Activated CD4-positive, alpha-beta T cell treated with anti-CD3 and anti-CD28 coated beads for 48 hours (primary cell): ENCODE data around the gene HACD2.
"Not testable (repeated sequence)": the region's sequence is repeated elsewhere in the genome, so short reads cannot be mapped to it uniquely, and the experiment has no call there.

Experiments
- DNase-seq: peaks from one replicate; pipeline ENCODE4 v3.0.0-alpha.2; 2020

The HACD2 gene

GRCh38 chr3:123522320-123523022 lies 62.4 kb downstream of the HACD2 start:
- no peak for DNase-seq

DNA sequence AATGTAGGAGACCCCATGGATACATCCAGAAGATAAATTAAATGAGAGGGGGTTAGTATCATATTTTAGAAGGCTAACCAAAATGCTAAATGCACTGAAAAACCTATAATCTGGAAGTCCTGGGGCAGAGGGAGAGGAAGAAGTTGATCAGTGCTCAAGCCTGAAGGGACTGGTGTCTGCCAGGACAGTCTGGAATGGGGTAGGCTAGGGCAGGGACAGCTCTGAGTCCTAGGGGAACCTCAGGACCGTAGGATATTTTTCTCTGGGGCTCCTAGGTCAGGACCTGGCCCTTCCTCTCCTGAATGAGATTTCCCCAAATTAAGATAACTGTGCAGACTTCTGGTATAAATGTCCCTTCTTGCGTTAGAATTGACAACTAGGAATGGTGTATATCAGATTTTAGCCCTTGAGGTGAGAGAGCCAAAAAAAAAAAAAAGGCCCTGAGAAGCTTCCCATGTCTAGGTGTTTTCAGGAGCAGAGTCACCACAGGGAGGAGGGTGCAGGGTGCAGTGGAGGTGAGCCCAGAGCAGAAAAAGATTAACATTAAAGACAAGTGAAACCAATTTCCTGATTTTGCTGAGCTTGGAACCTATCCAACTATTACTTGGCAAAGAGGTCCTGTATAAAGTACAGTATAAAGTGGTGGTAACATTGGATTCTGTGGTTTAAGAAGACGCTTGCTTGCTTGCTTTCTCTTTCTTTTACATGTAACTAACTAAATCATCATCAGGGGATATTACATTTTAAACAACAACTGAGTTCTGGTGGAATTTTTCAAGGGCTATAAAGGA lies 63.5 kb downstream of the HACD2 start:
- DNase-seq, result no peak

GRCh38 chr3:123520656-123521055 lies 64.2 kb downstream of the HACD2 start:
- no peak for DNase-seq

- no peak for DNase-seq
Measured at GRCh38 chr3:123518892-123519485, 65.9 kb downstream of the HACD2 start.

DNA sequence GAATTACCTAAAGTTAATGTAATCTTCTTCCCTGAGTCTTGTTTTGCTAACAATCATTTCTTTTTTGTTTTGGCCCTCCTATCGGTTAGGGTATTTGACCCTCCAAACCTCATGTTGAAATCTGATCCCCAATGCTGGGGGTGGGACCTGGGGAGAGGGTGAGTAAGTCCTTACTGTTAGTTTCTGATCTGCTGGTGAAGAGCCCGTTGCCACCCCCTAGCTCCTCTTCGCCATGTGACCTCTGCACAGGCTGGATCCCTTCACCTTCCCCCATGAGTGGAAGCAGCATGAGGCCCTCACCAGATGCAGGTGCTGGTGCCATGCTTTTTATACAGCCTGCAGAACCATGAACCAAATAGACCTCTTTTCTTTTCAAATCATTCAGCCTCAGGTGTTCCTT lies 73.1 kb downstream of the HACD2 start:
- DNase-seq, result no peak

GRCh38 chr3:123511084-123511483 lies 73.8 kb downstream of the HACD2 start:
- DNase-seq, result no peak

GRCh38 chr3:123508178-123508577 lies 76.7 kb downstream of the HACD2 start:
- no peak for DNase-seq

DNA sequence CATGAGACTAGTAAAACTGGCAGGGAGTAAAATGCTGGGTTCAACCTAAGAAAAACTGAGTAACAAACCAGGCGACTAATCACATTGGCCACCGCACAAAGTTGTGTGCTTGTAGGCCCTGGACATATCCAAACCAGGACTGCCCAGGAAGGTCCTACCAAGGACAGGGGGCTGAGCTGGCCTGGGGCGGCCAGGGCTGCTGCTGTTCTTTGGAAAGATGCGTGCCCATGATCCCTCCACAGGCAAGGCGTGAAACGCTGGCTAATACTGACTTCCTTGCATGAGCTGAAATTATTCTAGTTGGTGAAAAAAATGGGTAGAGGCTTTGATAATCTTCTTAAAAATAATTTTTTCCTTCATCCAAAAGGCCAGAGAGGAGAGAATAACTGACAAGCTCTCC lies 79.0 kb downstream of the HACD2 start:
- DNase-seq, result no peak

- DNase-seq, result no peak
Measured at GRCh38 chr3:123503203-123503602, 81.7 kb downstream of the HACD2 start.

GRCh38 chr3:123499322-123499721 lies 85.5 kb downstream of the HACD2 start:
- no peak for DNase-seq

DNA sequence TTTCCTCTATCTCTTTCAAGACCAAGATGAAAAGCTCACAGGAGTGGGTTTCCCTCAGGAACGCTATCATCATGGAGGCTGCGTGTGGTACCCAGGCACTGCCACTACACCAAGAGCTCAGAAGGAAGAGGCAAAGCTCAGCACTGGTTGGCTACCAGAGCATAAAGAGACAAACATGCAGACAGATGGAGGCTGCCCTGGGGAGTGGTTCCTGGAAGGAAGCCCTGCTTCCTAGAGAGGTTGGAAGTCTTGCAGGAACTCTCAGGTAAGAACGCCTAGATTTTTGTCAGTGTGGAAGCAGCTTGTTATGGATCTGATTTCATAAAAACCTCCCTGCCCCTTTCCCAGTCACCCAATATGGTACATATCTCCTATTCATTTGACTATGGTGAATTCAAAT lies 86.1 kb downstream of the HACD2 start:
- no peak for DNase-seq

DNA sequence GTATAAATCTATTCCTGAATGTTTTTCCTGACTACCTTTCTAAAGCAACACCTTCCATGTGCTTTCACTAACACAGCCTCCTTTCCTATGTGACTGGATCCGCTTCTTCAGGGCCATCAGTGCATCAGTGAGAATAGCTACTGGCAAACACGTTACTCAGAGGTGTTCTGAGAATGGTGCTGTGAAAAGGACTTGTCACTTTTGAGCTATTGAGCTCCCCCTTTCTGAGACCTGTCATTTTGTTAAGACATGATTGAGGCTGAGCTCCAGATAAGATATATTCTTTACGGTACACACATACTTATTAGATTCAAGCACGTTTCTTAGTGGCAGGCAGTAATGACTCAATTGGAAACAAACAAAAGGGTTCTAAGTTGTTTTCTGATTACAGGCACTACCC lies 90.9 kb downstream of the HACD2 start:
- DNase-seq, result no peak

GRCh38 chr3:123491966-123492587 lies 92.8 kb downstream of the HACD2 start:
- DNase-seq, result no peak

DNA sequence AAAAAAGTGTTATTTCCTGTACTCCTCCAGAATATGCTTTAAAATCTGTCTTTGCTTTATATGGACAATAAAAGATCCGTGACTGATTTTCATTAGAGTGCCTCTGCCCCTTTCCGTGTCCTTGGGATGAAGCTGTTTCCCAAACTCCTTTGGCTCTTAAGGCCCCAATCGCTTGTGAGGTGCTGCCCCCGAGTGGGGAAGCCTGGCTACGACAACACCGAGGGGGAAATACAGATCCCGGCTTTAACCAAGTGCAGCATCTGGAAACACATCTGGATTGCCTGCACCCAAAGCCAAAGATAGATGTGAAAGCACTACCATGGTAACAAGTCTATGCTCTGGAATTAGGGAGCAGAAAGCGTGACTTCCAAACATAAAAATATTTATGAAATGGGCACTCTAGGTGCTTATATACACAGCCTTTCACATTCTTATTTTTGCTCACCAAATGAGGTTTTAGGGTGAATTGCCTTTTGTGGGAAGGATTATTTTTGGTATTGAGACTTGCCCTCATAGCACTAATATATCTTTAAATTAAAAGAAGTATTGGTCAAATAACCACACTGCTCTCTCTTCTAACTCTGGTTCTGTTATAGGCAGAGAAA lies 95.4 kb downstream of the HACD2 start:
- DNase-seq, result peak; percentile 62

DNA sequence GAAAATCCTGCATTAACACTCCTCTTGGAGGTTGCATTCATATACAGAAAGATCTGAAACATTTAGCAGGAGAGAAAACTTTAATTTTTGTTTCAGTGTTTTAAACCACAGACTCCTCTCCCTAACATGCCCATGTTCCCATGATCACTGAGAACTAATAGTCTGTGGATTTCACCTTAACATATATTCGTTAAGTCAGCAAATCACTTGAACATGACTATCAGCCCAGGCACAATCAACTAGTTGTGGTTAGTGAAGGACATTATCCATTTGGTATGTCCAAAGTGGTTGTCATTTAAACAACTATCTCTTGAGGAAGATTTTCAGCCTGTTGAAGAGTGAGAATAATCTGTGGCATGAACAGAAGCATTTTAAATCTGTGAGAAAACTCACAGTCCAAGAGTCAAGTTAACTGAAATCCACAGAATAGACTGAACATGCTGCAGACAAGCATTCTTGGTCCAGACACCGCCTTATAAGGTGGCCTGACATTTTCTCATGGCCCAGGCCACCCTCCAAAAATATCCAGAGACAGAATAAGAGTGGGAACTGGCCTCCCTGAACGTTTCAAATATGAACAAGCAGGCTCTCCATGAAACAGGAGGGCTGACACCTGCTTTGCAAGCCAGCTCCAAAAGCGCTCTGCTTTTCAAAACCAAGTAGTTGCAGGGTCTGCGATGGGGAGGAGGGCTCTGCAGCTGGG lies 96.1 kb downstream of the HACD2 start:
- no peak for DNase-seq

- DNase-seq, result not testable (repeated sequence)
Measured at GRCh38 chr3:123487063-123487462, 97.8 kb downstream of the HACD2 start.

GRCh38 chr3:123486460-123486859 lies 98.4 kb downstream of the HACD2 start:
- no peak for DNase-seq

GRCh38 chr3:123485551-123485950 lies 99.3 kb downstream of the HACD2 start:
- no peak for DNase-seq

DNA sequence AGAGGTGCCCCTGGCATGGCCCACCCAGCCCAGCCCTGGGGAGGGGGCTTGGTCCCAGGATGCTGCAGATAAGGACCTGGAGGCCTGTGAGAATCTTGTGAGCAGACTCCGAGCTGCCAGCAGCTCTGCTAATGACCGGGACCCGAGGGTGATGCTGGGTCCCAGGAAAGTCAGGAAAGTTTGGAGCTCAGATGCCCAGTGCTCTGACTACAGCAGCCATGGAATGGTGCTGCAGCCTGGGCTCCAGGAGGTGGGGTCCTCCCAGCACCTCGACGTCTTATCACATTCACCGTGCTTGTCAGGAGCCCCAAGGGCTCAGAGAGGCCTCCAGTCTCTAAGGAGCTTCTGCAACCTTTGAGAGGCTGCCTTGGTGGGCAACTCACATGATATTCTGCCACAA lies 101.7 kb downstream of the HACD2 start:
- DNase-seq, result no peak

DNA sequence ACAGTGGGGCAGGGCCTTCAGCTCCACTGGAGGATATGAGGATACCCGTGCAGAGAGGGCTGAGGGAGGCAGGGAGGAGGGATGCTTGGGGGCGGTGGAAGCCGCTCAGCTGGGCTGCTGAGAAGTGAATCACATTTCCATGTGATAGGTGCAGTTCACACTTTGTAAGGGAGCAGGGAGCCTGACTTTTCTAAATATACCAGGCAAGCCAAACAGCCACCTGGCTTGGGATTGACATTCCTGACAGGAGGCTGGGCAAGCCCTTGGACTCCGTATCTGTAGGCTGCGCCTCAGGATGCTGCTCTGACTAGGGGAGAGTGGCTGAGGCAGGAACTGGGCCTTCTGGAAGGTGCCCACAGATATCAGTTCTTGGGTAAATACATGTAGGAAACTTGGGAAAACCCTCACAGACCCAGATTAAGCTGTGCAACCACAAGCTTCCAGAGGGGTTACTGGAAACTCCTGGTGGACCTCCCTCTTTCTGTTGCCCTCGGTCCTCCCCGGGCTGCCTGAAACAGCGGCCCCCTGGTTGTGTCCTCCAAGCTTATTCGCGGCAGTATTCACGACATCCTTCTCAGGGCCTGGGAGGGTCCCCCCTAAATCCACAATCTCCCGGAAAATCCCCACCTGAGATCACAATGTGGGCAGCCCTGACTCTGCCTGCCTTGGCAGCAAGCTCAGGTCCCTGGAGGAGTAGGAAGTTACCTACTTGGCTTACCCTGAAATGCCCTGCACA lies 103.0 kb downstream of the HACD2 start:
- no peak for DNase-seq

DNA sequence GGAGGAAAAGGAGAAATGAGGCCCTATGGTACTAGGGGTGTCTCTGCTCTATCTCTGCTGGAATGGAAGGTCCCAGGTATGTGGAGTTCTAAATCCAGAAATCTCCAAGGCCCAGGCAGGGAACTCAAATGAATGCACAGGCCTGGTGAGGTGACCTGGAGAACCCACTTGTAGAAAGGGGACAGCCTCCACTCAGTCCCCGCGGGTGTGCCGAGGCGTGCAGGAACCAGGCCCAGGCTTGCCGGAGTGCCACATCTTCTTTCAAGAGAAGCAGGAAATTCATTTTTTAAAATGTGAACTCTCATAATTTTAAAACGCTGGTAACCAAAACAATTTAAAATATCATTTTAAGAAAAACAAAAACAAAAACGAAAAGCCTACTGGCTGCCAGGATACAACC lies 103.8 kb downstream of the HACD2 start:
- DNase-seq, result no peak

- DNase-seq, result no peak
Measured at GRCh38 chr3:123480428-123480827, 104.4 kb downstream of the HACD2 start.
